ENCODE data around the gene NUDCD3.
A peak's percentile ranks its signal among the peaks of the same experiment; 100 is the strongest.

Gene NUDCD3

GRCh38 chr7:44375236-44375699, 115.2 kb downstream of the NUDCD3 start:
- TF ChIP-seq CTCF (conservative IDR thresholded peaks at IDR 0.05): peak; percentile 23
- no peak overlapping the region for H3K27ac ChIP-seq

- no peak for TF ChIP-seq CTCF (conservative IDR thresholded peaks at IDR 0.05)
- no peak overlapping the region for H3K27ac ChIP-seq
Observed at GRCh38 chr7:44374007-44374763, 116.3 kb downstream of the NUDCD3 start.

GRCh38 chr7:44373418-44373740, 117.1 kb downstream of the NUDCD3 start:
- H3K27ac ChIP-seq: no peak overlapping the region
- TF ChIP-seq CTCF (conservative IDR thresholded peaks at IDR 0.05): no peak

GRCh38 chr7:44372560-44373417, 117.7 kb downstream of the NUDCD3 start:
- no peak for TF ChIP-seq CTCF (conservative IDR thresholded peaks at IDR 0.05)
- no peak overlapping the region for H3K27ac ChIP-seq

GRCh38 chr7:44368885-44369284, 121.6 kb downstream of the NUDCD3 start:
- no peak overlapping the region for H3K27ac ChIP-seq
- TF ChIP-seq CTCF (conservative IDR thresholded peaks at IDR 0.05): no peak

- no peak for TF ChIP-seq CTCF (conservative IDR thresholded peaks at IDR 0.05)
- no peak overlapping the region for H3K27ac ChIP-seq
Observed at GRCh38 chr7:44368455-44368854, 122.0 kb downstream of the NUDCD3 start.

GRCh38 chr7:44367475-44368043, 122.9 kb downstream of the NUDCD3 start:
- H3K27ac ChIP-seq: no peak overlapping the region
- no peak for TF ChIP-seq CTCF (conservative IDR thresholded peaks at IDR 0.05)
